Ishikawa (cell line): Measurements from ENCODE around the gene SLA2.

ENCODE experiments used
- CEBPB ChIP-seq: IDR thresholded peaks from 2 replicates; pipeline ENCODE4 v1.6.1; 2012
- EGR1 ChIP-seq: IDR thresholded peaks from 2 replicates; pipeline ENCODE4 v1.6.1; 2012
- EP300 ChIP-seq: IDR thresholded peaks from 2 replicates; pipeline ENCODE4 v1.6.1; 2012; ENCODE audit warnings: borderline replicate concordance
- FOXM1 ChIP-seq: IDR thresholded peaks from 2 replicates; pipeline ENCODE4 v1.6.1; 2012; ENCODE audit warnings: low read depth, borderline replicate concordance
- NFIC ChIP-seq: IDR thresholded peaks from 2 replicates; pipeline ENCODE4 v1.6.1; 2012
- TCF12 ChIP-seq: IDR thresholded peaks from 2 replicates; pipeline ENCODE4 v1.6.1; 2012; ENCODE audit warnings: low read depth
- TEAD4 ChIP-seq: IDR thresholded peaks from 2 replicates; pipeline ENCODE4 v1.6.1; 2012
- TF ChIP-seq, protein P1 (sequence below): IDR thresholded peaks from 2 replicates; pipeline ENCODE4 v1.6.1; 2012; ENCODE audit warnings: low read depth, mild to moderate bottlenecking
- TF ChIP-seq, protein P2 (sequence below): IDR thresholded peaks from 2 replicates; pipeline ENCODE4 v1.6.1; 2012
- TF ChIP-seq, protein P3 (sequence below): IDR thresholded peaks from 2 replicates; pipeline ENCODE4 v1.6.1; 2012

DNA sequence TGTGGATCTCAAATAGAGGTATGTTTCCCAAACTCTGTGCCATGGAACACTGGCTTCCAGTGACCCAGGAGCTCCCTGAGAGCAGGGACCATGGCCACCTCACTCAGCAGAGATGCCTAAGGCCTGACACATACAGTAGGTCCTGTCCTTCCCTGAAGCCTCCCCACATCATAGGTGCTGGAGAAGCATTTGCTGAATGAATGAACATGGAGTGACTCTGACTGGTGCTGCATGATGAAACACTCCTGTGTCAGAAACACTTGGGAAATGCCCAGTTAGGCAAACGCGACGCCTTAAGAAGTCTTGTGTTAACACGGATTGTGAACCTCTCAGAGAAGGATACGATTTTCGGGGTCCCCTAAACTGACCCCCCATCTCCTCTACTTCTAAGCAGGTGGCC is 14.3 kb downstream of the SLA2 start:
- no peak for TF ChIP-seq EP300
- TF ChIP-seq, protein P1, sequence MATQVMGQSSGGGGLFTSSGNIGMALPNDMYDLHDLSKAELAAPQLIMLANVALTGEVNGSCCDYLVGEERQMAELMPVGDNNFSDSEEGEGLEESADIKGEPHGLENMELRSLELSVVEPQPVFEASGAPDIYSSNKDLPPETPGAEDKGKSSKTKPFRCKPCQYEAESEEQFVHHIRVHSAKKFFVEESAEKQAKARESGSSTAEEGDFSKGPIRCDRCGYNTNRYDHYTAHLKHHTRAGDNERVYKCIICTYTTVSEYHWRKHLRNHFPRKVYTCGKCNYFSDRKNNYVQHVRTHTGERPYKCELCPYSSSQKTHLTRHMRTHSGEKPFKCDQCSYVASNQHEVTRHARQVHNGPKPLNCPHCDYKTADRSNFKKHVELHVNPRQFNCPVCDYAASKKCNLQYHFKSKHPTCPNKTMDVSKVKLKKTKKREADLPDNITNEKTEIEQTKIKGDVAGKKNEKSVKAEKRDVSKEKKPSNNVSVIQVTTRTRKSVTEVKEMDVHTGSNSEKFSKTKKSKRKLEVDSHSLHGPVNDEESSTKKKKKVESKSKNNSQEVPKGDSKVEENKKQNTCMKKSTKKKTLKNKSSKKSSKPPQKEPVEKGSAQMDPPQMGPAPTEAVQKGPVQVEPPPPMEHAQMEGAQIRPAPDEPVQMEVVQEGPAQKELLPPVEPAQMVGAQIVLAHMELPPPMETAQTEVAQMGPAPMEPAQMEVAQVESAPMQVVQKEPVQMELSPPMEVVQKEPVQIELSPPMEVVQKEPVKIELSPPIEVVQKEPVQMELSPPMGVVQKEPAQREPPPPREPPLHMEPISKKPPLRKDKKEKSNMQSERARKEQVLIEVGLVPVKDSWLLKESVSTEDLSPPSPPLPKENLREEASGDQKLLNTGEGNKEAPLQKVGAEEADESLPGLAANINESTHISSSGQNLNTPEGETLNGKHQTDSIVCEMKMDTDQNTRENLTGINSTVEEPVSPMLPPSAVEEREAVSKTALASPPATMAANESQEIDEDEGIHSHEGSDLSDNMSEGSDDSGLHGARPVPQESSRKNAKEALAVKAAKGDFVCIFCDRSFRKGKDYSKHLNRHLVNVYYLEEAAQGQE: no peak
- TF ChIP-seq, protein P2, sequence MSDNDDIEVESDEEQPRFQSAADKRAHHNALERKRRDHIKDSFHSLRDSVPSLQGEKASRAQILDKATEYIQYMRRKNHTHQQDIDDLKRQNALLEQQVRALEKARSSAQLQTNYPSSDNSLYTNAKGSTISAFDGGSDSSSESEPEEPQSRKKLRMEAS: no peak
- no peak for TF ChIP-seq CEBPB
- no peak for TF ChIP-seq NFIC
- TF ChIP-seq TCF12: no peak
- TF ChIP-seq, protein P3, sequence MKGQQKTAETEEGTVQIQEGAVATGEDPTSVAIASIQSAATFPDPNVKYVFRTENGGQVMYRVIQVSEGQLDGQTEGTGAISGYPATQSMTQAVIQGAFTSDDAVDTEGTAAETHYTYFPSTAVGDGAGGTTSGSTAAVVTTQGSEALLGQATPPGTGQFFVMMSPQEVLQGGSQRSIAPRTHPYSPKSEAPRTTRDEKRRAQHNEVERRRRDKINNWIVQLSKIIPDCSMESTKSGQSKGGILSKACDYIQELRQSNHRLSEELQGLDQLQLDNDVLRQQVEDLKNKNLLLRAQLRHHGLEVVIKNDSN: no peak
- no peak for TF ChIP-seq EGR1
- TF ChIP-seq TEAD4: no peak
- no peak for TF ChIP-seq FOXM1
